SK-N-MC (cell line): ENCODE data around the gene KRT6B.

ENCODE experiments used
- EZH2 ChIP-seq: fragments of 200-600 bp; sonication (generic); IDR thresholded peaks from one replicate; pipeline ENCODE4 v1.6.1; 2017; ENCODE audit warnings: antibody characterized with exemption
- FOXP2 ChIP-seq: optimal IDR thresholded peaks from 2 replicates; pipeline ENCODE3; 2011; ENCODE audit warnings: mild to moderate bottlenecking, moderate library complexity; ENCODE audit not compliant: insufficient read depth; ENCODE audit errors: extremely low read length, control extremely low read depth
- POLR2AphosphoS5 ChIP-seq: IDR thresholded peaks from 2 replicates; pipeline ENCODE4 v1.6.1; 2012; ENCODE audit warnings: mild to moderate bottlenecking, low read depth, low read length, borderline replicate concordance

- TF ChIP-seq EZH2 = no peak
- TF ChIP-seq POLR2AphosphoS5 = no peak
- TF ChIP-seq FOXP2 = no peak
Observed at GRCh38 chr12:52417740-52418139, 34.2 kb downstream of the KRT6B start.
